IMR-90 (cell line): ENCODE data around the gene IL23A.

Experiments
- CTCF ChIP-seq: conservative IDR thresholded peaks from 2 replicates; pipeline ENCODE4 v1.5.1; 2012; ENCODE audit warnings: mild to moderate bottlenecking, low read depth, low read length, improper control_type of control experiment
- MXI1 ChIP-seq: IDR thresholded peaks from 2 replicates; pipeline ENCODE4 v1.6.1; 2012; ENCODE audit warnings: low read depth, mild to moderate bottlenecking, low read length, moderate library complexity, borderline replicate concordance
- POLR2A ChIP-seq: IDR thresholded peaks from 2 replicates; pipeline ENCODE4 v1.6.1; 2012; ENCODE audit warnings: mild to moderate bottlenecking, low read depth, low read length
- SMC3 ChIP-seq: fragments of 150-350 bp; IDR thresholded peaks from 2 replicates; pipeline ENCODE4 v1.6.1; 2016; ENCODE audit warnings: low read depth, mild to moderate bottlenecking, antibody characterized with exemption, low read length, moderate library complexity

GRCh38 chr12:56358836-56359532 lies 20.3 kb downstream of the IL23A start:
- TF ChIP-seq SMC3 (0 out of 2 replicates have a peak, but pooled peaks have one; percentile 10), CTCF (no peak), POLR2A (peak; percentile 51; the same call in 1 of the 2 replicates), MXI1 (peak; percentile 59; the same call in 1 of the 2 replicates)
